GM19397 (cell line): ENCODE data around the gene CTIF.
"Not testable (repeated sequence)": the region's sequence is repeated elsewhere in the genome, so short reads cannot be mapped to it uniquely, and the experiment has no call there.

Source experiments
- ATAC-seq: cut with Tn5 transposase; IDR thresholded peaks from one replicate; pipeline ENCODE4 v1.9.1; 2021; ENCODE audit warnings: mild to moderate bottlenecking, moderate library complexity; ENCODE audit not compliant: unreplicated experiment

CTIF gene

GRCh38 chr18:48700446-48700845 lies 161.6 kb downstream of the CTIF start:
- no peak for ATAC-seq

- no peak for ATAC-seq
Observed at GRCh38 chr18:48702346-48703027, 163.7 kb downstream of the CTIF start.

- no peak for ATAC-seq
Observed at GRCh38 chr18:48703028-48703386, 164.2 kb downstream of the CTIF start.

GRCh38 chr18:48703418-48703817 lies 164.6 kb downstream of the CTIF start:
- no peak for ATAC-seq

GRCh38 chr18:48705043-48705442 lies 166.2 kb downstream of the CTIF start:
- ATAC-seq, result no peak

- no peak for ATAC-seq
Observed at GRCh38 chr18:48705531-48705930, 166.7 kb downstream of the CTIF start.

GRCh38 chr18:48706731-48707130 lies 167.9 kb downstream of the CTIF start:
- no peak for ATAC-seq

- ATAC-seq, result no peak
Observed at GRCh38 chr18:48707636-48708296, 168.9 kb downstream of the CTIF start.

- no peak for ATAC-seq
Observed at GRCh38 chr18:48708807-48709206, 170.0 kb downstream of the CTIF start.

- no peak for ATAC-seq
Observed at GRCh38 chr18:48709371-48710062, 170.7 kb downstream of the CTIF start.

- no peak for ATAC-seq
Observed at GRCh38 chr18:48711651-48712486, 173.0 kb downstream of the CTIF start.

- ATAC-seq, result no peak
Observed at GRCh38 chr18:48713309-48713708, 174.5 kb downstream of the CTIF start.

- no peak for ATAC-seq
Observed at GRCh38 chr18:48714873-48715272, 176.0 kb downstream of the CTIF start.

- peak; percentile 68 for ATAC-seq
Observed at GRCh38 chr18:48715711-48716361, 177.0 kb downstream of the CTIF start.

- ATAC-seq, result not testable (repeated sequence)
Observed at GRCh38 chr18:48717227-48717626, 178.4 kb downstream of the CTIF start.

GRCh38 chr18:48718251-48718959 lies 179.6 kb downstream of the CTIF start:
- ATAC-seq, result no peak

GRCh38 chr18:48719388-48719787 lies 180.6 kb downstream of the CTIF start:
- no peak for ATAC-seq

- no peak for ATAC-seq
Observed at GRCh38 chr18:48719974-48720654, 181.3 kb downstream of the CTIF start.

- ATAC-seq, result no peak
Observed at GRCh38 chr18:48720655-48721025, 181.8 kb downstream of the CTIF start.

GRCh38 chr18:48721312-48721711 lies 182.5 kb downstream of the CTIF start:
- ATAC-seq, result no peak
